Transverse colon (tissue), 4 donors: Measurements from ENCODE around the gene BCAN. TPM values are rescaled to one million over a fixed set of nuclear protein-coding genes. Genes with fewer than 3 reads are reported as not detected.
A peak's percentile ranks its signal among the peaks of the same experiment; 100 is the strongest.

Experiments used
- DNase-seq: peaks from one replicate; pipeline ENCODE4 v3.0.0-alpha.2; 2019
- H3K27ac ChIP-seq, 4 donors: fragments of 200-600 bp; sonication (generic); 2 replicates each; pipeline ENCODE4 v1.5.1; 2016 to 2018; ENCODE audit warnings: inconsistent platforms in 4 of 4
- H3K27me3 ChIP-seq: fragments of 200-600 bp; sonication (generic); 2 replicates; pipeline ENCODE4 v1.5.1; 2017; ENCODE audit warnings: inconsistent platforms
- H3K36me3 ChIP-seq, 4 donors: fragments of 200-600 bp; sonication (generic); 2 replicates each; pipeline ENCODE4 v1.5.1; 2017 to 2019; ENCODE audit warnings: inconsistent platforms in 4 of 4
- H3K4me1 ChIP-seq, 4 donors: fragments of 200-600 bp; sonication (generic); 2 replicates each; pipeline ENCODE4 v1.5.1; 2017 to 2020; ENCODE audit warnings: inconsistent platforms in 4 of 4
- H3K4me3 ChIP-seq, 4 donors: fragments of 200-600 bp; sonication (generic); 1 replicate in 1 of 4; 2 replicates in 3 of 4; pipeline versions ENCODE4 v1.5.1 to v1.6.1; 2017 to 2019; ENCODE audit warnings: inconsistent platforms in 4 of 4
- H3K9me3 ChIP-seq, 2 donors: fragments of 200-600 bp; sonication (generic); 2 replicates each; pipeline ENCODE4 v1.5.1; 2017 to 2019; ENCODE audit warnings: inconsistent platforms in 2 of 2
- CTCF ChIP-seq, 5 experiments: fragments of 200-600 bp in 3 of 5; fragments of 450-650 bp in 2 of 5; sonication (generic) in 3 of 5; IDR thresholded peaks; 1 replicate in 2 of 5; 2 replicates in 3 of 5; pipeline ENCODE4 v1.5.1; 2016 to 2017; ENCODE audit warnings: antibody characterized with exemption in 5 of 5, inconsistent platforms in 3 of 5, mild to moderate bottlenecking in 2 of 5, moderate library complexity in 1 of 5
- EP300 ChIP-seq: sonication (generic); formaldehyde crosslinking; IDR thresholded peaks from one replicate; pipeline ENCODE4 v1.6.1; 2017; ENCODE audit warnings: antibody characterized with exemption, low read depth
- POLR2A ChIP-seq: fragments of 450-650 bp; IDR thresholded peaks from one replicate; pipeline ENCODE4 v1.6.1; 2016; ENCODE audit warnings: antibody characterized with exemption, mild to moderate bottlenecking, moderate library complexity
- POLR2AphosphoS5 ChIP-seq, 3 donors: sonication (generic); formaldehyde crosslinking; IDR thresholded peaks; one replicate each; pipeline ENCODE4 v1.6.1; 2016; ENCODE audit warnings: antibody characterized with exemption in 3 of 3
- WGBS, 2 donors: methylation state at CpG; one replicate each; pipeline ENCODE4 v1.1.5; 2018; ENCODE audit warnings: low coverage in 1 of 2; 5-methylcytosine and 5-hydroxymethylcytosine counted together
- in situ Hi-C, 4 donors: fragments of 200-750 bp; cut with MboI; loops; one replicate each; pipeline versions ENCODE4 v1.15.0 to v1.15.1; 2017; ENCODE audit warnings: low sequenced_read_pairs in 3 of 4, low pct_ligation_motif_present in 1 of 4, low pct_unique_long_range_greater_than_20kb in 1 of 4
- intact Hi-C: fragments of 100-400 bp; cut with DNase I; formaldehyde crosslinking; loops from one replicate; pipeline ENCODE4 v1.15.1; 2023; ENCODE audit warnings: low total_unique reads
- total RNA-seq, 4 donors: library from RNA; depleted of rRNA; stranded (reverse); fragments of >200 nt; gene quantifications; one replicate each; pipeline ENCODE4 v1.1.0, GENCODE V29; 2016

Gene BCAN
- total RNA-seq, 4 donors from 2014 or later = 0.55 to 0.95 TPM; not detected in 2

- TF ChIP-seq CTCF (IDR thresholded peaks at IDR 0.05) (no peak), POLR2AphosphoS5 (IDR thresholded peaks at IDR 0.05) (no peak), EP300 (no peak)
- Histone ChIP-seq H3K4me1 (peaks cover 5 to 12% (median 10%) of the 10 kb centered on the region in 4 donors), H3K27me3 (peaks cover 89% of the 10 kb centered on the region), H3K9me3 (no peaks in the 10 kb centered on the region), H3K27ac (no peak overlapping the region), H3K36me3 (no peaks in the 10 kb centered on the region), H3K4me3 (peak overlapping the region; percentile 1 to 40 (median 16))
- 42 to 86% methylated on average over 1 to 35 of the region's 40 CpGs for WGBS, 2 donors
- intact Hi-C loops = no loop called here
- in situ Hi-C loops = no loop called here
- no peak for DNase-seq
Observed at GRCh38 chr1:156642265-156643048, 540 bp downstream of the BCAN start.

- Histone ChIP-seq H3K36me3 (no peaks in the 10 kb centered on the region), H3K4me1 (peaks cover 5 to 12% (median 10%) of the 10 kb centered on the region in 4 donors), H3K4me3 (no peak overlapping the region), H3K9me3 (no peaks in the 10 kb centered on the region), H3K27me3 (peaks cover 86% of the 10 kb centered on the region), H3K27ac (no peak overlapping the region)
- intact Hi-C loops (no loop called here), in situ Hi-C loops (no loop called here)
- DNase-seq = no peak
- WGBS, 2 donors = 65 to 71% methylated on average over 1 to 6 of the region's 7 CpGs
- TF ChIP-seq POLR2A (no peak), EP300 (no peak), CTCF (IDR thresholded peaks at IDR 0.05) (no peak), POLR2AphosphoS5 (IDR thresholded peaks at IDR 0.05) (no peak)
Observed at GRCh38 chr1:156643049-156643777, 1.3 kb downstream of the BCAN start.

GRCh38 chr1:156643778-156644092, 1.8 kb downstream of the BCAN start:
- Histone ChIP-seq H3K36me3 (no peaks in the 10 kb centered on the region), H3K9me3 (no peaks in the 10 kb centered on the region), H3K27ac (no peak overlapping the region), H3K4me3 (no peak overlapping the region), H3K27me3 (peaks cover 86% of the 10 kb centered on the region), H3K4me1 (peaks cover 5 to 12% (median 10%) of the 10 kb centered on the region in 4 donors)
- TF ChIP-seq CTCF (IDR thresholded peaks at IDR 0.05) (no peak), EP300 (no peak), POLR2A (no peak), POLR2AphosphoS5 (IDR thresholded peaks at IDR 0.05) (no peak)
- intact Hi-C loops = no loop called here
- no peak for DNase-seq
- in situ Hi-C loops = no loop called here
- 63 to 80% methylated on average over 1 to 7 of the region's 7 CpGs for WGBS, 2 donors

GRCh38 chr1:156644146-156644545, 2.2 kb downstream of the BCAN start:
- no peak for DNase-seq
- in situ Hi-C loops = no loop called here
- Histone ChIP-seq H3K9me3 (no peaks in the 10 kb centered on the region), H3K27ac (no peak overlapping the region), H3K36me3 (no peaks in the 10 kb centered on the region), H3K4me3 (no peak overlapping the region), H3K4me1 (peaks cover 5 to 12% (median 10%) of the 10 kb centered on the region in 4 donors), H3K27me3 (peaks cover 85% of the 10 kb centered on the region)
- intact Hi-C loops = no loop called here
- TF ChIP-seq EP300 (no peak), POLR2AphosphoS5 (IDR thresholded peaks at IDR 0.05) (no peak), CTCF (IDR thresholded peaks at IDR 0.05) (no peak), POLR2A (no peak)
- 73% methylated on average over 3 of the region's 3 CpGs; no CpG with 5 or more reads in 1 of the 2 donors for WGBS, 2 donors
